Raji (cell line): Measurements from ENCODE around the gene MRPS7.

Experiments
- POLR2A ChIP-seq: IDR thresholded peaks from 2 replicates; pipeline ENCODE4 v1.6.1; 2011; ENCODE audit warnings: low read depth, low read length, control low read depth; ENCODE audit not compliant: insufficient read depth

MRPS7 gene

DNA sequence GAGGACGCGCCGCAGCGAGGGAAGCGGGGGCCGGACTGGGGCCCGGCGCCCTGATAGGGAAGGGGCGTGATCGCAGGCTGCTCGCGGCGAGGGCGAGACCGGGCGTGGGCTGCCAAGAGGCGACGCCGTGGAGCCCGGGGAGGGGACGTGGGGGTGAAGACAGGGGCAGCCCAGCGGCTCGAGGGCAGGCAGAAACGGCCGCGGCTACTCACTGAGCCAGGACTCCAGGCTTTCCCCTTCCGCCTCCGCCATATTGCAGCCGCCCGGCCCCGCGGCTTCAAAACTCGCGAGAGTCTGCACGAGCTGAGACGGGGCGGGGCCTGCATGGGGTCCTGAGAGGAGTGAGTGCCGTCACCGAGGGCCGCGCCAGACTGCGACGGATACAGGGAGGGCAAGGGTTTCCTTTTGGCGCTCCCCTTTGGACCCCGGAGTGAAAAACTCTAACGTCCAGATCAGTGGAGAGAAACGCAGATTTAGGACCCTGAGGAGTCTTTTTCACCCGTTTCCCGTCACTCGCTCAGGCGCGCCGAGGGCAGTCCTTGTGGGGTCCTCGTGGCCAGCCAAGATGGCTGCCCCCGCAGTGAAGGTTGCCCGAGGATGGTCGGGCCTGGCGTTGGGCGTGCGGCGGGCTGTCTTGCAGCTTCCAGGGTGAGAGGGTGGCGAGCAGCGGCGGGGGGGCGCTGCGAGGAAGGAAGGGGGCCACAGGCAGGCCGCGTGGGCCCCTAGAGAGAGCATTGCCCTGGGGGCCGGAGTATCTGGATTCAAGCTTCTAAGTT, at the start of gene MRPS7, which contains the start of gene GGA3:
Gene MRPS7, plus strand, starts transcription at position 544 of the 776 bp plus-strand sequence. Its CDS starts 22 bp downstream, at position 566.
Gene GGA3, minus strand, starts transcription at position 271 of the 776 bp plus-strand sequence. Its CDS starts 19 bp downstream, at position 252.
- peak; percentile 82 for TF ChIP-seq POLR2A

DNA sequence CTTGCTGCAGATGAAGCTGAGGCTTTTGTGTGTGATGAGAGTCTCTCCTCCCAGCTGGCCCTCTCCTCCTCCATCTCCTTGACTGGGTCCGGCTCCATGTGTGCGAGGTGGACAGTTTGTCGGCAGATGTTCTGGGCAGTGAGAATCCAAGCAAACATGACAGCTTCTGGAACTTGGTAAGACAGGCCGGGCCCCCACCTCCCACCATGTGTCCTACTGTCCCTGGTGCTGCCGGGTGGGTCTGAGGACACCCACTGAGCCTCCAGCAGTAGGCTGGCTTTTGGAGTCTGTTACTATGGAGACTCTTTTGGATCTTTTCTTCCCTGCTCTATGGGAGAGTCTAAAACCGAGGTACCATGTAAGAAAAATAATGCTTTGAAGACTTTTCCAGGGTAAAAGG, 43.5 kb upstream of the MRPS7 start:
- no peak for TF ChIP-seq POLR2A

DNA sequence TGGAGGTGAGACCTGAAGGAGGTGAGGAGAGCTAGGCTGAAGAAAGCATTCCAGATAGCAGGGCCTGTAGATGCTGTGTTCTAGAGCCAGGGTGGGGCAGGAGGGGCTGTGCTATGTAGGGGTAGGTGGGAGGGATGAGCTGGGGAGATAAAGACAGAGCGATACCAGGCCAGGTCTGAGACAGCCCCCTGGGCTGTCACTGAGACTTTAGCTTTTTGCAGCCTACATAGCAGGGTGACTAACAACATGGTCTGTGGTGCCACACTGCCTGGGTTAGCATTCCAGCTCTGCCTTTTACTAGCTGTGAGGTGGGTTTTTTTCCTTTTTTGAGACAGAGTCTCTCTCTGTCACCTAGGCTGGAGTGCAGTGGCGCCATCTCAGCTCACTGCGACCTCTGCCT, 41.9 kb upstream of the MRPS7 start:
- TF ChIP-seq POLR2A, result no peak

DNA sequence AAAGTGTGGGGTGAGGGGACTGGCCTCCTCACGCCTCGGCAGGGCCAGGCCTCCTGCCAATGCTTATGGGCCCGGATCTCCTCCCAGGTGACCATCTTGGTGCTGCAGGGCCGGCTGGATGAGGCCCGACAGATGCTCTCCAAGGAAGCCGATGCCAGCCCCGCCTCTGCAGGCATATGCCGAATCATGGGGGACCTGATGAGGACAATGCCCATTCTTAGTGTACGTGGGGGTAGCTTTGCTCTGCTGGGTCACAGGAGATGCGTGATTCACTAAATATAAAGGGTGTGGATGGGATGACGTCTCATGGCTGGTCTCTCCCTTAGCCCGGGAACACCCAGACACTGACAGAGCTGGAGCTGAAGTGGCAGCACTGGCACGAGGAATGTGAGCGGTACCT, 36.7 kb upstream of the MRPS7 start:
- TF ChIP-seq POLR2A, result no peak

DNA sequence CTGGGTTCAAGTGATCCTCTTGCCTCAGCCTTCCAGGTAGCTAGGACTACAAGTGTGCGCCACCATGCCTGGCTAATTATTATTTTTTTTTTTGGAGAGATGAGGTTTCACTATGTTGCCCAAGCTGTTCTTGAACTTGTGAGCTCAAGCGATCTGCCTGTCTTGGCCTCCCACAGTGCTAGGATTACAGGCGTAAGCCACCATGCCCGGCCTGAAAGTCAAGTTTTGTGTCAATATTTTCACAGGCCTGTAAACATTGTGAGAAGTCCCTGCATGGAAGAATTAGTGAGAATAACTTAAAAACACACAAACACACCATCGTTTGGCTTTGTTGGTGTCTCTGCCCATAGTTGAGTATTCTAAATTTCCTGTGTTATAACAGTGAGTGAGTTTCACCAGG, 34.0 kb upstream of the MRPS7 start:
- TF ChIP-seq POLR2A, result no peak

DNA sequence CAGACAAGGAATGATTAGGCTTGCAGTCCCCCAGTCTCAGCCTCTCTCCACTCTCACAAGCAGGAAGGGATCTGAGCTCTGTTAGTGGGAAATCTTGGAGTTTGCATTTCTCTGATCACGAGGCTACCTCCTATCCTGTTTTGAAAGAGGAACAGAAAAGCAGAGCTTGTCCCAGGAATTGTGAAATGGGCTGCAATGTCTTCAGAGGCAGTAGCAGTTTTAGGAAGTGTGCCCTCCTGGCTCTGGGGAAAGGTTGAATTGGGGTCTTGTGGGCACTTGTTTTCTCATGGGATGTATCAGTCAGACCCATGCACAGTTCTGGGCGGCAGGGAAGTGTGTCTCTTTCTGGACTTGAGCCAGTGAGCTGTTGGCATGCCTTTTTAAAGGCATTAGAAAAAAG, 33.4 kb upstream of the MRPS7 start:
- TF ChIP-seq POLR2A, result no peak

DNA sequence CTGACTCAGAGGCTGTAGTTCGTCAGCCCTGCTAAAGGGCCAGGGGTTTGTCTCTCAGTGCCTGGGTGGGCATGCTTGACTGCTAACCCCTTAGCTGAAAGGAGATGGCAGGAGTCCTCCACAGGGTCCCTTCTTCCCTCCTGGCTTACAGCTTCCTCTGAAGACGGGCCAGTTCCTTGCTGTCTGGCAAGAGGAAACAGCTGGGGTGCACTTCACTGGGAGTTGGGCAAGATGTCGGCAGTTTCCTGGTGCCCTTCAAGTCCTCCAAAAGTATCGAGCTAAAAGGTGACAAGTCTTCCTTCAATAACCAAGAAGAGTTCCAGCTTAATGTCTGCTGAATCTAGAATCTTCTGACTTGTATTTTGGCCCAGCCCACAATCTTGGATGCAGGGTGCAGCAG, 32.8 kb upstream of the MRPS7 start:
- TF ChIP-seq POLR2A, result no peak

DNA sequence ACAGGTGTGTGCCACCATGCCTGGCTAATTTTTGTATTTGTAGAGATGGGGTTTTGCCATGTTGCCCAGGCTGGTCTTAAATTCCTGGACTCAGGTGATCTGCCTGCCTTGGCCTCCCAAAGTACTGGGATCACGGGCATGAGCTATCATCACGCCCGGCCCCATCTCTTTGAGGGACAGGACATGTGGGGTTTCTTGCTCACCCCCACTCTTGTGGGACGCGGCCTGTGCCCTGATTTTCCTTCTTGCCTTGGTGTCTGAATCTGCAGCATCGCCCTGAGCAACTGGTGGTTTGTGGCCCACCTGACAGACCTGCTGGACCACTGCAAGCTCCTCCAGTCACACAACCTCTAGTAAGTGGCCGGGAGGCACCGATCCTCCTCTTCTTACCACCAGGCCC, 30.6 kb upstream of the MRPS7 start:
- TF ChIP-seq POLR2A, result no peak

DNA sequence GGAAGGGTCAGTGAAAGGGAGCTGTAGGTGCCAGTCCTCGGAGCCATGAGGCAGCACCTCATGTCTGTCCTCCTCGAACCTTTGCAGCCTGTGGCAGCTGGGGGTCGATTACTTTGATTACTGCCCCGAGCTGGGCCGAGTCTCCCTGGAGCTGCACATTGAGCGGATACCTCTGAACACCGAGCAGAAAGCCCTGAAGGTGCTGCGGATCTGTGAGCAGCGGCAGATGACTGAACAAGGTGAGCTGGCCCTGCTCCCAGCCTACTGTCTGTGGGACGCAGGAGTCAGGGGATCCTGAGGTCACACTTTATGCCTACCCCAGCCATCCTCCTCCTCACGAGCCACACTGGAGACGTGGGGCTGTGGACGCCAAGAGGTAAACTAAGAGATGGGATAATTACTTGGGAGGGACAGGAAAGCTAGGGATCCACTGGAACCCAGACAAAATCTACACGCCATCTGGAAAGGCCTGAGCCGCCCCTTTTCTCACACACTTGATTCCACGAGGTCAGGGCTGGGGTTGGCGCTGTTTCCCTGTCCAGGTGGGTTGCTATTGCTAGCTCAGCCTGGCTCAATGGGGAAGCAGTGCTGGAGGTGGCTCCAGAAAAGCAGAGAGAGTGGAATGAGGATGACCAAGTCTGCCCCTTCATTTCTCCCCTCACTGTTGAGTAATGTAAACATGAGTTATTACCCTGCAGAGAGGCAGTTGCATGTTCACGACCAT, 29.8 kb upstream of the MRPS7 start:
- no peak for TF ChIP-seq POLR2A

DNA sequence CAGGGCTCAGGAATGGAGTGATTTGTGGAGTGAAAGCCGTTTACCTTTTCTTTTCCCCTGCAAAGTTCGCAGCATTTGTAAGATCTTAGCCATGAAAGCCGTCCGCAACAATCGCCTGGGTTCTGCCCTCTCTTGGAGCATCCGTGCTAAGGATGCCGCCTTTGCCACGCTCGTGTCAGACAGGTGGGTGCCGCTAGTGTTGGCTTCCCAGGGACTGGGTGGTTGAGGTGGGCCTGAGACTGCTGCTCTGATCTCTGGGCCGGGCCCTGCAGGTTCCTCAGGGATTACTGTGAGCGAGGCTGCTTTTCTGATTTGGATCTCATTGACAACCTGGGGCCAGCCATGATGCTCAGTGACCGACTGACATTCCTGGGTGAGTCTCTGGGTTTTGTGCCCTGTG, 28.9 kb upstream of the MRPS7 start:
- no peak for TF ChIP-seq POLR2A

DNA sequence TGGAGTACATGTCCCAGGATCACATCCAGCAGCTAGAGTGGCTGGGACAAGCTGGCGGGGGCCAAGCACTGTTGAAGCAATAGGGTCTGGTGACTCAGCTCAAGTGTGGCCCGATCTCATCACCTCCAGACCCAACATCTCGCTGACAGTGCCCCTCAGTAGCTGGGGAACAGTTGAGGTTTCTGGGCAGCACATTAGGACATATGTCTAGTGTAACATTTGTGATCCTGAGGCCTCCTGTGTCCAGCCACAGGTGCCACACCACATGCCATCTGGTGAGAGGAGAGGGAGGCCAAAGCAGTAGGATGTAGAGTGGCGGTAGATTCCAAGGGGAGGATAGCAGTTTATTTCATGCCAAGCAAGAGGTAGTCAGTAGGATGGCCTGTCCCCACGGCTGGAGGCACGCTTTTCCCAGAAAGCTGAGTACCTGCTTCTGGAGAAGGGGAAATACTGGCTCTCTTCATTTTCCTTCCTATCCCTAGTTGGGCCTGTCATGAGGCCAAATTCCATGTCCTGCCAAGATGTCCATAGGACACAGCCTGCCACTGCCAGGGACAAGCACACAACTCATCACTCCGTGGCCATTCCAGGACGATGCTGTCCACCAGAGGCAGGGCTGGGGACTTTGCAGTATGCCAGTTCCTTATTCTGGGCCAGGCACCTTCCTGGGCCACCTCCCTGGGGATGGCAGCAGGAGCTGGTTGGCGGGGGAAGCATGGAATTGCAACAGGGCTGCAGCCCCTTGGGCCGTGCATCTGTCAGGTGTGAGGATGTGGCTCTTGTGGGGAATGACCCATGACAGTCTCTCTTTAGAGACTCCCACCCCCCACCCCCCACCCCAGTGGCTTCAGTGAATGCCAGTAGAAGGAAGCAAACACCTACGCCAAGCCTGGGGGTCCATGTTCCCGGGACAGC, 24.3 kb upstream of the MRPS7 start:
- no peak for TF ChIP-seq POLR2A

DNA sequence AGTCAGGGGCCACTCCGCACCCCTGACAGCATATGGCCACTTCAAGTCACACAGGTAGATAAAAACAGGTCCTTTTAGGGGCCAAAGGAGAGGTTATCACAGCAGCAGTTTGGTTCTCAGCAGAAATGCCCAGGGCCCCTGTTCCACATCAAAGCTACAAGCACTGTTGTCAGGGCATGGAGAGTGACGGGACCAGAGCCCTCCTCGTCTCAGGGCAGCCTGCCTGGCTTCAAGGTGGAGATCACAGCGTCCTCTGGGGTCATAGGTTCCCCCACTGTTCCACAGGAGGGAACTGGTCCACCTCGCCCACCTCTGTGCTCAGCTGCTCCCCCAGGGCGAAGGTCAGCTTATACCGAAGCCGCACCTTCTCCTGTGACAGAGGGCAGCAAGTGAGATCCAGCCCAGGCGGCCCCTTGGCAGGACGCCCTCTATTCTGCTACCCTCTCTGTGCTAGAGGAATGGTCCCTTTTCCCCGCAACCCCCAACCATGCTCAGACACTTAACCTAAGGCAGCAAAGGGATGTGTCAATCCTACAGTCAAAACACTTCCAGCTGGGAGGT, 23.6 kb upstream of the MRPS7 start:
- TF ChIP-seq POLR2A, result no peak

DNA sequence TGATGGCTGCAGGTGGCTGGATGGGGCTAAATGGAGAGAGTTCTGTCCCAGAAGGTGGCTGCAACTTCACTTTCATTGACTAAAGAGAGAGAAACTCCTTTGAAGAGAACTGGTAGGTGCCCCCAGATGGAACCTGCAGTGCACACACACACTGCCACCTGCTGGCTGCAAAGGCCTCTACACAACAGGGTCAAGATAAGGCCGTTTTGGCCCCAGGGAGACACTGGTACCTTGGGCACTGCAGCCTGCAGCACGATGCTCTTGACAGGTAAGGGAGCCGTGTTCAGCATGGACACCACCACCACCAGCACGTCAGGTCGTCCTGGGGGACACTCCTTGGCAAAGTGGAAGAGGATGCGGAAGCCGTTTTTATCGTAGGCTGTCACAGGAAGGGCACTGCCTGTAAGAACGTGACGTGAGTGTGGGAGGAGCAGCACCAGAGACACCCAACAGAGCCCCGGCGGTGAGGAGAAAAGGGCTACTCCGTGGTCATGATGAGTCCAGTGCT, 22.9 kb upstream of the MRPS7 start:
- no peak for TF ChIP-seq POLR2A

DNA sequence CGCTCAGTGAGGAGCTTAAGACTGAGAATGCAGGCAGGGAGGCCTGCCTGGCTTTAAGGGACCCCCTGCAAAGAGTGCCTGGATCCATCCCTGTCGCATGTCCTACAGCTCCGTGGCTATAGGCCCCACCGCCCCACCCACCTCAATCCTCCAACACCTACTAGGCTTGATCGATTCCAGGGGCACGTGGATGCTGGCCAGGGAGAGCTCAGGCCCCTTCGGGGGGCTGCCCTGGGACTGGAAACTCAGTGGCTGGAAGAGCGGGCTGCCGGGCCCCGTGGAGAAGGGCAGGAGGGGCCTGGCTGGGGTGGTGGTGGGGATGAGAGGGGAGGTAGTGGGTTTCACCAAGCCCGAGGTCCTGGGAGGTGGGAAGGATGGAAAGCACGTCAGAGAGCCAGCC, 22.5 kb upstream of the MRPS7 start:
- no peak for TF ChIP-seq POLR2A

DNA sequence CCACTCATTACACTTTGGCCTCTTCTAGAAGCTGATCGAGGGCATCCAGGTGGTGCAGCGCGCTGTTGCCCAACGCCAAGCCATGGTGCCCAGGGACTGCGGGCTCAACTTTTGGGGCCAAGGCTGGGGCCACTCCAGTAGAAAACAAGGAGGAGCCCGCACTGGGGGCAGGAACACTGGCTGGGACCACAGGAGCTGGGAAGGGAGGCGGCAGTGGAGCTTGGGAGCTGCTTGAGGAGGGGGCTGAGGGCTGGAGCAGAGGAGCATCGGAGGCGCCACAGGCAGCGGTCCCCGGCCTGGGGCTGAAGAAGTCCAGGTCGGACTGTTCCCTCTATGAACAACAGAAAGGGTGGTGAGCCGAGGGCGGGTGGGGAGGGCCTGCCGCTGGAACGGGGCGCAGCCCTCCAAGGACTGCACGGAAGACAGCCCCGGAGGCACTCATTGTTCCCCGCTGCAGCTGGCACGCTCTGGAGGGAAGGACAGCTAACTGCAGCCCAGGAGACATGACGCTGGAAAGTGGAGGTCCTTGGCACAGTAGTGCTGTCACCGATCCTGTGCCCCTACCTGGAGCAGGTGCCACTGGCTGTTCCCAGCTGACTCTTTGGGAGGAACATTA, 21.8 kb upstream of the MRPS7 start:
- TF ChIP-seq POLR2A, result no peak
